ENCODE results near the gene SEMA3F.

Gene SEMA3F

DNA sequence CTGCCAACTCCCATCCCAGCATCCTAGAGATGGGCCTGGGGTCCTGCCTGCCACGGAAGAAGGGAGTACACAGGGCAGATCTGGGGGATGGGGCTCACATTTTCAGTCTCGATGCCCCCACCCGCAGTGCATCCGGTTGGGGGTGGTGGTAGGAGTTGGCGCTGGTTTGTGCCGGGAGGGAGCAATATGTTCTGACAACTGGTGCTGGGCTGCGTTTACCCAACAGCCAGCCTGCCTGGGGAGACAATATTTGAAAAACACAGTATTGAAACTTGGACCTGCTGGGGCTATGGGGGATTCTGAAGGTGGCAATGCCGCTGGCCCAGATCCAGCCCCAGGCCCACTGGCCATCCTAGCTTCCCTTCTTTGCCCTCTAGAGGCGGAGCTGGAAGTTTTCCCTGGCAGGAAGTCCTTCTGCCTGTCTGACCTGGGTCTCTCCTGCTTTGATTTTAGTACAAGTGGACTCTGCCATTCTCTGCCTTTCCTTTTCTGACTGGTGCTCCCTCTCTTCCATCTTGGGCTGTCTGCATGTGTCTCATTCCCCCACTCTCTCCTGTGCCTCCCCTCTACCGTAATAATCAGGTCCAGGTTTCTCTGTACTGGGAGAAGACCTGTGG, 3.5 kb downstream of the SEMA3F start:
- TF ChIP-seq NFIC (IDR thresholded peaks at IDR 0.05) (no peak), FOXM1 (IDR thresholded peaks at IDR 0.05; ENCODE audit: borderline replicate concordance, low read depth) (no peak), TCF12 (IDR thresholded peaks at IDR 0.05; ENCODE audit: low read depth) (no peak), CEBPB (IDR thresholded peaks at IDR 0.05) (no peak)

DNA sequence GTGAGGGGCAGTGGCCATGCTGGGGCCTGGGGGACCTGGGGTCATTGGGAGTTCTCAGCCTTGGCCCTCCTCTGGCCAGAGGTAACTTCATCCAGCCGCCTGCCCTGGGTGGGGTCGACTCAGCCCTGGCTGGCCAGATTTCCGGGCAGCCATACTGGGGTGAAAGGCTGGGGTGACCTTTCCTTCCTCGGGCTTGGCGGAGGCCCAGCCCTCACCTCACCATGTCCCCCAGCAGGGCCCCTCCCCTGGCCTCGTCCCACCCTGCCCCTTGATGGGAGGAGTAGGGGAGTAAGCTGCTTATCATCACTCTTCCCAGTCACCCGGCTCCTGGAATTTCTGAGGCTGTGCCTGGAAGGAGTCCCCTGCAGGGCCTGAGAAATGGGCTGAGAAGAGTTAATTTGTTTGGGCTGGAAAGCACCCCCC, 5.4 kb downstream of the SEMA3F start:
- TF ChIP-seq MAX (IDR thresholded peaks at IDR 0.05) (no peak), TEAD4 (IDR thresholded peaks at IDR 0.05) (no peak), ZBTB7A (IDR thresholded peaks at IDR 0.05; ENCODE audit: low read depth) (no peak), EP300 (IDR thresholded peaks at IDR 0.05; ENCODE audit: borderline replicate concordance) (0 out of 2 replicates have a peak, but pooled peaks have one; percentile 36), YY1 (IDR thresholded peaks at IDR 0.05; ENCODE audit: low read depth) (no peak)

GRCh38 chr3:50161320-50161719, 6.2 kb downstream of the SEMA3F start:
- no peak for TF ChIP-seq CEBPB (IDR thresholded peaks at IDR 0.05)
- TF ChIP-seq NFIC (IDR thresholded peaks at IDR 0.05), result peak; percentile 36; the same call in 1 of the 2 replicates

DNA sequence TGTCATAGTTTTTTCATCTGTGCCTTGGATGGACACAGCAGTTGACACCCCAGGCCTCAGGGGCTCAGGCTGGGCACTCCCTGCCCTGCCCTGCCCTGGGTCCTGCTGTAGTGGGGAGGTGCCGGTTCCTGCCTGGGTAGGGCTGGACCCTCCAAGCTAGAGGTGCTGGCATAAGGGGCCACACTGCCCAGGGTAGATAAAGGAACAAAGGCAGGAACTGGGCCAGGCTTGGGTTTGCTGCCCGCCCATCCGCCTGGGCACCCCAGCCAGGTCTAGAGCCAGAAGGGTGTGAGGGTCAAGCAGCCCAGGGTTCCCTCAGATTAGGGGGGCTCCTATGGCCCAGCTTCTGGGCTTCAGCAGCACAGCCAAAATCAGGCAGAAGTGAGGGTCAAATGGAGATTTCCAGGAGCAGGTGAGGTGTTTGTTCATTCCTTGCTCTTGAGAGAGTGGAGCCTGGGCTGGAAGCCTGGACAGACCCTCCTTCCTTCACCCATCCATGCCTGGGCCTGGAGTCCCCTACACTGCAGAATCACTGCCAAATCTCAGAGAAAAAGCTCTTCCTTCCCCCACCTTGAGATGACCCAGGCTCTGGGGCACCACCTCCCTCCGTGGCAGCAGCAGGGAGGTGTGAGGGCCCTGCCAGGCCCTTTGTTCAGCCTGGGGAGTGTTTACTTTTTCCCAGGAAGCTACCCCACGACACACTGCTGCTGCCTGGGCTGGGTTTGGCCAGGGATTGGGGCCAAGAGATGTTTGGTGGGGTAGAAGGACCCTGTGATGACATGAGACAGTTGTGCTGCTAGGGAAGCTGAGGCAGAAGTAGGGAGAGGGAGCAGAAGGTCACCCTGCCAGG, 7.1 kb downstream of the SEMA3F start:
- peak; percentile 45; the same call in 1 of the 2 replicates for TF ChIP-seq EP300 (IDR thresholded peaks at IDR 0.05; ENCODE audit: borderline replicate concordance)
- TF ChIP-seq MAX (IDR thresholded peaks at IDR 0.05), result no peak
- peak; percentile 76 for TF ChIP-seq NFIC (IDR thresholded peaks at IDR 0.05)

DNA sequence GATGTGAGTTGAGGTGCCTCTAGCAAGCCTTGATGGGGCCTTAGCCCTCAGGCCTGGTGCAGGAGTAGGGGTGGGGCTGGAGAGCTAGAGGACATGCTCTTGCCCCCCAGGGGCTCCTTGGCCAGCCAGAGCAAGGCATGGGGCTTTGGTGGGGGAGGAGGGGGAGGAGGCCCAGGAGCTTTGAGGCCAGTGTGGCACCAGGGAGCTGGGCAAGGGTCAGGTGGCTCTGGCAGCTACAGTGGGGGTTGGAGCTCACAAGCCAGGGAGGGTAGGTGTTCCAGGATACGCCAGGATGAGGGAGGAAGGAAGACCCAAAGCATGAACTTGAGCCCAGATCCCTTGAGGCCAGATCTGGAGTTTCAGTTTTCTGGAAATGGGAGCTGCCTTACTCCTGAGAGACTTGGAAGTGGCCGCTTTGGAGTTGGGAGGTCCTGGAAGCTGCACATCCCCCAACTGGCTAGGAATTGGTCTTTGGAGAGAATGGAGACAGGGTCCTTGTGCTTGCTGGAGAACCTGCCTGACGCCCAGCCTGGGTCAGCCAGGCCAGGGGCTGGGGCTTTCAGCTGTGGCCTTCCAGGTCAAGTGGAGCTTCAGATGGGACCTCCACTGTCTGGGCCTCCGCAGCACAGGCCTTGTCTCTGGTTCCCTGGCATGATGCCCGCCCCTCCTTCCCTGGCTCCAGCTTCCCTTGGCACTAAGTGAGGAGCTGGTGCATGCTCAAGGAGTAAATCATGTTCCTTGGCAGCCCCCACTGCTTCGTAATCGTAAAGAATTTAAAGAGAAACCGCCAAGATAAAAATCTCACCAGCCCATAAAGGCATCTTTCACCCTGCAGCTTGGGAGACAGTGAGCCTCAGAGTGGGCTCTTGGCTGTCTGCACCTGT, 8.7 kb downstream of the SEMA3F start:
- no peak for TF ChIP-seq REST (IDR thresholded peaks at IDR 0.05; ENCODE audit: low read depth)
- peak; percentile 77 for TF ChIP-seq MAX (IDR thresholded peaks at IDR 0.05)
- peak; percentile 33; the same call in 1 of the 2 replicates for TF ChIP-seq USF1 (IDR thresholded peaks at IDR 0.05)
- 0 out of 2 replicates have a peak, but pooled peaks have one; percentile 30 for TF ChIP-seq TAF1 (IDR thresholded peaks at IDR 0.05; ENCODE audit: low read depth)
- peak; percentile 22; the same call in 1 of the 2 replicates for TF ChIP-seq RAD21 (IDR thresholded peaks at IDR 0.05; ENCODE audit: low read depth)
- TF ChIP-seq TCF12 (IDR thresholded peaks at IDR 0.05; ENCODE audit: low read depth), result peak; percentile 92
- TF ChIP-seq TEAD4 (IDR thresholded peaks at IDR 0.05), result peak; percentile 88
- no peak for TF ChIP-seq CREB1 (IDR thresholded peaks at IDR 0.05; ENCODE audit: low read depth)
- no peak for TF ChIP-seq EGR1 (IDR thresholded peaks at IDR 0.05)
- TF ChIP-seq FOXM1 (IDR thresholded peaks at IDR 0.05; ENCODE audit: borderline replicate concordance, low read depth), result peak; percentile 70
- TF ChIP-seq ZBTB7A (IDR thresholded peaks at IDR 0.05; ENCODE audit: low read depth), result peak; percentile 87
- TF ChIP-seq EP300 (IDR thresholded peaks at IDR 0.05; ENCODE audit: borderline replicate concordance), result peak; percentile 95
- peak; percentile 47; the same call in 1 of the 2 replicates for TF ChIP-seq CEBPB (IDR thresholded peaks at IDR 0.05)
- 0 out of 2 replicates have a peak, but pooled peaks have one; percentile 21 for TF ChIP-seq YY1 (IDR thresholded peaks at IDR 0.05; ENCODE audit: low read depth)
- peak; percentile 100 for TF ChIP-seq NFIC (IDR thresholded peaks at IDR 0.05)

DNA sequence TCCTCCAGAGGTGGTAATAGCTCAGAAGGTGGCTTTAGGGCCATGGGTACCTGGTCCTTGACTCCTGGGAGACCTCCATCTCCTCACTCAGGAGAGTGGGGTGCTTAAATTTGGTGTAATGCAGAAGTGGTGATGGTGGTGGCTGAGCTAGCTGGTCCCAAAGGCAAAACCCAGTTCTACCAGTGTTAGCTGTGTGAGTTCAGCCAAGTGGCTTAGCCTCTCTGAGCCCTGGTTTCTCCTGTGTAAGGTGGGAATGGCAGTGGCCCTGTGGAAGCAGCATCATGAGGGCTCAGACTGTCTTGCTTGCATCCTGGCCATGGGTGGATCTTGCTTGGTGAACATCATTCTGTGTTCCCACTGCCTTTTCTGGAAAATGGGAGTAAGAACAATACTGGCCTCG, 9.4 kb downstream of the SEMA3F start:
- TF ChIP-seq USF1 (IDR thresholded peaks at IDR 0.05) (no peak), RAD21 (IDR thresholded peaks at IDR 0.05; ENCODE audit: low read depth) (no peak), EGR1 (IDR thresholded peaks at IDR 0.05) (no peak), ZBTB7A (IDR thresholded peaks at IDR 0.05; ENCODE audit: low read depth) (no peak), TEAD4 (IDR thresholded peaks at IDR 0.05) (no peak), NFIC (IDR thresholded peaks at IDR 0.05) (no peak), MAX (IDR thresholded peaks at IDR 0.05) (no peak; the same call in 1 of the 2 replicates), EP300 (IDR thresholded peaks at IDR 0.05; ENCODE audit: borderline replicate concordance) (no peak), TAF1 (IDR thresholded peaks at IDR 0.05; ENCODE audit: low read depth) (no peak), FOXM1 (IDR thresholded peaks at IDR 0.05; ENCODE audit: borderline replicate concordance, low read depth) (no peak), YY1 (IDR thresholded peaks at IDR 0.05; ENCODE audit: low read depth) (no peak), CEBPB (IDR thresholded peaks at IDR 0.05) (no peak), REST (IDR thresholded peaks at IDR 0.05; ENCODE audit: low read depth) (no peak), CREB1 (IDR thresholded peaks at IDR 0.05; ENCODE audit: low read depth) (no peak), TCF12 (IDR thresholded peaks at IDR 0.05; ENCODE audit: low read depth) (no peak)
